ENCODE data around the gene NKAIN1. TPM values are rescaled to one million over a fixed set of nuclear protein-coding genes. Genes with fewer than 3 reads are reported as not detected.
"Not testable (repeated sequence)": the region's sequence is repeated elsewhere in the genome, so short reads cannot be mapped to it uniquely, and the experiment has no call there.

The NKAIN1 gene
- total RNA-seq, 3 donors from 2014 or later (not counting 1 experiment from before 2014, with no cell fraction given): not detected

- Mint-ChIP-seq H3K4me3 (no peak overlapping the region), H3K27me3 (ENCODE audit: low read depth in 2 of 2) (no peaks in the 10 kb centered on the region), H3K27ac (no peak overlapping the region), H3K9me3 (no peaks in the 10 kb centered on the region), H3K4me1 (no peaks in the 10 kb centered on the region), H3K36me3 (peaks cover 24% of the 10 kb centered on the region)
- Histone ChIP-seq H3K9me3 (ENCODE audit: control insufficient read depth, insufficient read depth, low read length) (no peaks in the 10 kb centered on the region), H3K27me3 (ENCODE audit: control insufficient read depth, insufficient read depth, low read length) (no peaks in the 10 kb centered on the region), H3K4me1 (ENCODE audit: control insufficient read depth, insufficient read depth, low read length) (no peaks in the 10 kb centered on the region), H3K4me3 (ENCODE audit: low read length) (no peak overlapping the region), H3K36me3 (ENCODE audit: control insufficient read depth, insufficient read depth, low read length) (peaks cover 68% of the 10 kb centered on the region), H3K27ac (ENCODE audit: low read length) (no peak overlapping the region)
- intact Hi-C loops (cut with micrococcal nuclease): no loop called here
- DNase-seq (no peak), ATAC-seq (no peak)
- 100% methylated on average over 3 of the region's 3 CpGs for WGBS (ENCODE audit: insufficient coverage)
- TF ChIP-seq, protein P1, sequence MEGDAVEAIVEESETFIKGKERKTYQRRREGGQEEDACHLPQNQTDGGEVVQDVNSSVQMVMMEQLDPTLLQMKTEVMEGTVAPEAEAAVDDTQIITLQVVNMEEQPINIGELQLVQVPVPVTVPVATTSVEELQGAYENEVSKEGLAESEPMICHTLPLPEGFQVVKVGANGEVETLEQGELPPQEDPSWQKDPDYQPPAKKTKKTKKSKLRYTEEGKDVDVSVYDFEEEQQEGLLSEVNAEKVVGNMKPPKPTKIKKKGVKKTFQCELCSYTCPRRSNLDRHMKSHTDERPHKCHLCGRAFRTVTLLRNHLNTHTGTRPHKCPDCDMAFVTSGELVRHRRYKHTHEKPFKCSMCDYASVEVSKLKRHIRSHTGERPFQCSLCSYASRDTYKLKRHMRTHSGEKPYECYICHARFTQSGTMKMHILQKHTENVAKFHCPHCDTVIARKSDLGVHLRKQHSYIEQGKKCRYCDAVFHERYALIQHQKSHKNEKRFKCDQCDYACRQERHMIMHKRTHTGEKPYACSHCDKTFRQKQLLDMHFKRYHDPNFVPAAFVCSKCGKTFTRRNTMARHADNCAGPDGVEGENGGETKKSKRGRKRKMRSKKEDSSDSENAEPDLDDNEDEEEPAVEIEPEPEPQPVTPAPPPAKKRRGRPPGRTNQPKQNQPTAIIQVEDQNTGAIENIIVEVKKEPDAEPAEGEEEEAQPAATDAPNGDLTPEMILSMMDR (IDR thresholded peaks at IDR 0.05): no peak
Observed at GRCh38 chr1:31263408-31263807, 23.7 kb upstream of the NKAIN1 start.

GRCh38 chr1:31262393-31262792 is 22.7 kb upstream of the NKAIN1 start:
- ATAC-seq; H3K9me3 Mint-ChIP-seq; intact Hi-C loops (cut with micrococcal nuclease); H3K27me3 ChIP-seq (ENCODE audit: control insufficient read depth, insufficient read depth, low read length); H3K9me3 ChIP-seq (ENCODE audit: control insufficient read depth, insufficient read depth, low read length); H3K27ac ChIP-seq (ENCODE audit: low read length); H3K4me3 ChIP-seq (ENCODE audit: low read length); H3K4me1 ChIP-seq (ENCODE audit: control insufficient read depth, insufficient read depth, low read length); H3K4me1 Mint-ChIP-seq; H3K4me3 Mint-ChIP-seq; DNase-seq; H3K27me3 Mint-ChIP-seq (ENCODE audit: low read depth in 2 of 2); H3K27ac Mint-ChIP-seq: not testable (repeated sequence)
- peaks cover 23% of the 10 kb centered on the region for H3K36me3 Mint-ChIP-seq
- WGBS (ENCODE audit: insufficient coverage): 94% methylated on average over 4 of the region's 5 CpGs
- H3K36me3 ChIP-seq (ENCODE audit: control insufficient read depth, insufficient read depth, low read length): peaks cover 67% of the 10 kb centered on the region

DNA sequence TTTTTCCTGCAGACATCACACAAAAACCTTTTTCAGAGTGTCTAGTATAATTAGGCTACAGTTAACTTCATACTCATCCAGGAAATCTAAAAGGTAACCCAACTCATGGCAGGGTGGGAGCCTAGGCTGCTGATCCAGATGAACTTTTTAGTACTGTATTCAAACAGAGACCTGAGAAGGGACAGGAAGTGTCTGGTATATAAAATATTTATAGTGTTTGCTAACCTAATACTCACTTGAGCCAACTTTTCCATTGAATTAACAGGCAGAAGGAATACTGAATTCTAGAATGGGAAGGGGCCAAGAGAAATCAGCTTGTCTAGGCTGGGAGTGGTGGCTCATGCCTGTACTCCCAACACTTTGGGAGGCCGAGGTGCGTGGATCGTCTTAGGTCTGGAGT is 22.2 kb upstream of the NKAIN1 start:
- H3K36me3 ChIP-seq (ENCODE audit: control insufficient read depth, insufficient read depth, low read length): peaks cover 67% of the 10 kb centered on the region
- ATAC-seq: no peak
- Mint-ChIP-seq H3K36me3 (peaks cover 18% of the 10 kb centered on the region), H3K9me3 (no peaks in the 10 kb centered on the region), H3K27ac (no peak overlapping the region), H3K4me1 (no peaks in the 10 kb centered on the region), H3K27me3 (ENCODE audit: low read depth in 2 of 2) (no peaks in the 10 kb centered on the region), H3K4me3 (no peak overlapping the region)
- no peaks in the 10 kb centered on the region for H3K27me3 ChIP-seq (ENCODE audit: control insufficient read depth, insufficient read depth, low read length)
- TF ChIP-seq, protein P1 (IDR thresholded peaks at IDR 0.05): no peak
- no peak for DNase-seq
- 100% methylated on average over 3 of the region's 3 CpGs for WGBS (ENCODE audit: insufficient coverage)
- H3K4me1 ChIP-seq (ENCODE audit: control insufficient read depth, insufficient read depth, low read length): no peaks in the 10 kb centered on the region
- intact Hi-C loops (cut with micrococcal nuclease): no loop called here
- no peaks in the 10 kb centered on the region for H3K9me3 ChIP-seq (ENCODE audit: control insufficient read depth, insufficient read depth, low read length)
- no peak overlapping the region for H3K4me3 ChIP-seq (ENCODE audit: low read length)
- H3K27ac ChIP-seq (ENCODE audit: low read length): no peak overlapping the region

GRCh38 chr1:31259746-31260145 is 20.1 kb upstream of the NKAIN1 start:
- Histone ChIP-seq H3K27me3 (ENCODE audit: control insufficient read depth, insufficient read depth, low read length) (no peaks in the 10 kb centered on the region), H3K36me3 (ENCODE audit: control insufficient read depth, insufficient read depth, low read length) (peaks cover 52% of the 10 kb centered on the region)
- no peak overlapping the region for H3K27ac Mint-ChIP-seq

More at GRCh38 chr1:31259746-31260145, 20.1 kb upstream of the NKAIN1 start:
- TF ChIP-seq, protein P1 (IDR thresholded peaks at IDR 0.05): no peak
- intact Hi-C loops (cut with micrococcal nuclease): no loop called here
- Mint-ChIP-seq H3K4me1 (no peaks in the 10 kb centered on the region), H3K4me3 (no peak overlapping the region), H3K9me3 (no peaks in the 10 kb centered on the region), H3K27me3 (ENCODE audit: low read depth in 2 of 2) (no peaks in the 10 kb centered on the region), H3K36me3 (peaks cover 6% of the 10 kb centered on the region)
- 100% methylated on average over 3 of the region's 3 CpGs for WGBS (ENCODE audit: insufficient coverage)
- Histone ChIP-seq H3K4me1 (ENCODE audit: control insufficient read depth, insufficient read depth, low read length) (no peaks in the 10 kb centered on the region), H3K27ac (ENCODE audit: low read length) (no peak overlapping the region), H3K9me3 (ENCODE audit: control insufficient read depth, insufficient read depth, low read length) (no peaks in the 10 kb centered on the region), H3K4me3 (ENCODE audit: low read length) (no peak overlapping the region)
- ATAC-seq (no peak), DNase-seq (no peak)
